HG02870 (cell line): ENCODE results near the gene AGMO.

Experiments
- ATAC-seq: cut with Tn5 transposase; IDR thresholded peaks from one replicate; pipeline ENCODE4 v1.9.1; 2021; ENCODE audit warnings: mild to moderate bottlenecking, moderate library complexity; ENCODE audit not compliant: unreplicated experiment

AGMO gene

DNA sequence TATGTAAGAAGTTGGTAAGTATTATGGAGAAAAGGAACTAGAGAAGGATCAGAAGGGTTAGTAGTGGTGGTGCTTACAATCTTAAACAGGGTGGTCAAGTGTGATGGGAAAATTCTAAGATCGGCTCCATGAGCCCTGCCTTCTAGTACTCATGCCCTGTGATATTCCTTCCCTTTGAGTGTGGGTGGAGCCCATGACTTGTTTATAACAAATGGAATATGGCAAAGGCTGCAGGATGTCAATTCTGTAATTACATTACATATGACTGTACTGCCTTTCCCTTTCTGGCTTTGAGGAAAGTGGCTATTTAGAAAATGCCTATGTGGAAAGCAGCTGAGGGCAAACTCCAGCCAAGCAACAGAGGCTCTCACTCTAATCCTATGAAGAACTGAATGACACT, 309.6 kb downstream of the AGMO start:
- ATAC-seq = no peak

DNA sequence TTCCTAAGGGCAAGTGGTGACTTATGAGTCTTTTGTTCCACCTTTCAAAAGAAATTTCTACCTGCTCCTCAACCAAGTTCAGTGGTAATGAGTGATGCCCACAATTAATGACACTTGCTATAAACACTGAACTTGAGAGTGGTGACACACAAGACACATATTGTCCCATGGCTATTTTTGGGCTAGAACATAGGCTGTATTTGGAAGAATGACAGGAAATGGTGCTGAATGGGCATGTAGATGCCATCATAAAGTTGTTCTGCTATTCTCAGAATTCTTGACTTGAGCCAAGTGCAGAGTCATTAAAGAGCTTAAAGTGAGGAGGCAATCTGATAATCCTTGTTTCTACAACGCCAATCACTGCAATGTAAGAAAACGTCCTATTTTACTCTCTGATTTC, 313.3 kb downstream of the AGMO start:
- ATAC-seq = no peak

DNA sequence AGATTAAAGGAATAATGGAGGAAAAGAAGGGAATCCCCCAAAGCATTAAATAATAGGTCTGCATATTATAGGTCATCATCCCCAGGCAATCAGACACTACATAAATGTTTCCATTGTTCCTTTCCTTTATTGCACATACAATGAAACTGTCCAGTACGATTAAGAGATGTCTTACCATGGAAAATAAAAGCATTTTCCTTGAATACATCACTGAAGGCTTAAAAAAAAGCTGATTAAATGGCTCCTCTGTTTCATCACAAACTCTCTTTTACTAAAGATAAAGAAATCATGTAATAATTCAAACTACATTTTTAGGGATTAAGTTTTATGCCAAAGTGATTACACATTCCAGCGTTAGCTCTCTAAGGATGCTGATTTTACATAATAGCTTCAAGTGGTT, 316.0 kb downstream of the AGMO start:
- no peak for ATAC-seq

DNA sequence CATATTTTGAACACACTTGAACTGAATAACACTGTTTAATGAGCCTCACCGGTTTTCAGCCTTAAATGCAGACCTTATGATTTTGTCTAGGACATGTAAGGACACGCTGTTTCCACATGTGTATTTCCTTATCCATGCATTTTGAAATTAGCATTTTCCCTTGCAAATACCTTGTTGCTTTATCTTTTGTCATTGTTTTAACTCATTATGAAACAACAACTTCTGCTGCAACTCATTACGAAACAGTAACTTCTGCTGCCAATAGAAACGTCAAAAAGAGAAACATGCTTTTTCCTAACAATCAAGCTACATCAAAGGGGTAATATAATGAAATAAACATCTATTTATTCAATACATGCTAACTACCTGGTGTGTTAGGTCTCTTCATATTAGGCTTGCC, 322.0 kb downstream of the AGMO start:
- ATAC-seq = no peak

DNA sequence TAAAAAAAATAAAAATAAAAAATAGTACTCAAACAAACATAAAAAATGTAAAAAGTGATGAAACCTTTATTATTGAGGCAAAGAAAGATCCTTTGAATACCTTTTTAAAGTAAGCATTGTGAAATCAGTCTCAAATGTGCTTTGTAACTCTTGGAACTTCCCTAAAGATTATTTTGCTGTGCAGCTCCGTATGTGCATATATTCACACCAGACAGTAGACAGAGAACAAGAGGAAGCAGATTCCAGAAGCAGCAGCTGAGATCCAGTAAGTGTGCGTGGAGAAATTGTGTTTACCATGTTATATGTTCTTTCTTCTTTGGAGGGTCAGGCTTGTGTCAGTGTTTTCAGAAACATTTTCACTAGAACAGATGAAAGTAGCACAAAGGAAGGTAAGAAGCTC, 324.9 kb downstream of the AGMO start:
- no peak for ATAC-seq

DNA sequence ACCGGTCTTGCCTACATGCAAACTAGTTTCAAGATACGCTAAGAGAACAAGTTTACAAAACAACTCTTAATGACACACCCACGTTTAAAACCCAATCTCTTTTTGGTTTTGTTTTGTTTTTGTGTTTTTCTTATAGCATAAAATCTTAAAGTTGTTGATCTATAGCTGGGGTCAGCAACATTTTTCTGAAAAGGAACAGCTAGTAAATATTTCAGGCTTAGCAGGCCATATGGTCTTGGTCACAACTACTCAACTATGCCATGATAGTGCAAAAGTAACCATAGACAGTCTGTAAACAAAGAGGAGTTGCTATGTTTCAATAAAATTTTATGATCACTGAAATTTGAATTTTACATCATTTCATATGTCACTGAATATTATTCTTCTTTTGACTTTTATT, 327.4 kb downstream of the AGMO start:
- ATAC-seq = no peak

DNA sequence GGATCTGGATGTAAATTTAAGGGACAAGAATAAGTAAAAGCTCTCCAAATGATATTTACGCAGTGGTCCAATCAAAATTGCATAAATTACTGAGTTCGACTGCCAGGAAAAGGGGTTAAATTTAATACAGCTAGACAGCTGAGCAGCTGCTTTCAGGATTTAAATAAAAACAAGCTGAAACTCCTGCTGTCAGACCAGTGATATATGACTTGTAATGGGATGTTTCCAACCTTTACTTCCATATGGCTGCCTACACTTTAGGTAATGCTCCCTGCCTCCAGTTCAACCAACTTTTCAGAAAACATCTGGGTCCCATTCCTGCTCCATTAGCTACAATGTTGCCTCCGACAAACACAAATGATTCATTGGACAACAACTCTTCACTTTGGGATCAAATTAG, 333.0 kb downstream of the AGMO start:
- ATAC-seq = no peak

DNA sequence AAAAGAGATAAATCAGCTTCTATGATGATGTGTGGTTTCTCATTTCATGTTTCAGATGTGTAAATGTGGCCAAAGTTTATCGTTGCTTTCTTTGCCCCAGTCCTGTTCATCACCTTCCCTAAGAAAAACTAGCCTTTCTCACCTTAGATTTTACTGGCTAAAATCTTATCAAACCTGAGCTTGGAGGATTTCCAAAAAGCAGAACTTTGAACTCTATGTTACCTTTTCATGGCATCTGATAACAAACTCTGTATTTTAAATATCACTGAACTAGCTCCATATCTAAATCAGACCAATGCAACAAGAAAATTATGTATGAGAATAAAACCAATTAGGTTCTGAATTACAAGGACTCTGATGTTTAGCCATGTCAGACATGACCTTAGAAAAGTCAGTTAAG, 335.8 kb downstream of the AGMO start:
- ATAC-seq = no peak

DNA sequence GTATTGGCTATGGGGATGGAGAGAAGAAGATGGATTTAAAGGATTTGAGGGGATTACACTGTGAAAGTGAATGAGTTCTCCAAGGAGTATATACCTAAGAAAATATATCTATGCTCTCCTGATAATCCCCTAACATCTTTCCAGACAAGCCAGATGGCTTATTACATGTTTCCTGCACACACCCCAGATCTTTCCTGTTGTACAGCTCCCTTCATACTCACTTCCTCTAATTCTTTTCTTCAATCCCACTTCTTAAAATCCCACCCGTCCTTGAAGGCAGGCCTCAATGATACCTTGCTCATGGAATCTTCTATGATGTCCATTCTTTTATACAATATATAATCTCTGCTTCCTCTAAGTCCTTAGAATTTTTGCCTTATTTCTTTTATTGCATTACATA, 342.1 kb downstream of the AGMO start:
- no peak for ATAC-seq

DNA sequence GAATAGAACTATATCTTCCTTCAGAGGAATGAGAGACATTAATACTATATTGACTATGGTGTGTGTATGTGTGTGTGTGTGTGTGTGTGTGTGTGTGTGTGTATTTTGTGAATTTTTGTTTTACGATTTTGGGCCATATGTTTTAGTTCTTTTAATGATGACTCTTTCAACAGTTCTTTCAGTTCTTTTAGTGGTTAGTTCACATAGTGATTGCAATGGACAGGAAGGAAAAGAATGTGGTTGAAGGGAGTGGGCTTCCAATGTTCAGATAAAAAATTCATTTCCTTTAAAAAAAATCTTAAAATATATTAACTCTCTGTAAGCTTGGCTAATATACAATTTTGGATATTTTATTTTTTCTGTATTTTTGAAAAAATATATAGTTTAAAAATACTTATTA, 343.6 kb downstream of the AGMO start:
- no peak for ATAC-seq

DNA sequence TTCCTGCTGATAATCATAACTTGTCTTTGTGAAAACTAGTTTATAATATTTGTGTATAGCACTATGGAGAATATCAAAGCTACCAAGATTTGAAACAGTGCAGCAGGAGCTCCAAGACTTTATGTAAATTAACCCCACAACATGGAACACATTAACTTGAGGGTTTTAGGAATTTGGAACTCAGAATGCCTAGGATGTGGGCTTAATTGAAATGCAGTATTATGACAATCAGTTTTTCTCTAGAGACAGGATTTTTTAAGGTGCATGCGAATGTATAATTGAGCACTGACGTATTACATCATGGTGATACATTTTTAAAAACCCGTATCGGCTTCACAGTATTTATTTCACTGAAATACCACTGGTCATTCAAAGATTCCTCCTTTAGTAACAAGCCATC, 346.2 kb downstream of the AGMO start:
- no peak for ATAC-seq

DNA sequence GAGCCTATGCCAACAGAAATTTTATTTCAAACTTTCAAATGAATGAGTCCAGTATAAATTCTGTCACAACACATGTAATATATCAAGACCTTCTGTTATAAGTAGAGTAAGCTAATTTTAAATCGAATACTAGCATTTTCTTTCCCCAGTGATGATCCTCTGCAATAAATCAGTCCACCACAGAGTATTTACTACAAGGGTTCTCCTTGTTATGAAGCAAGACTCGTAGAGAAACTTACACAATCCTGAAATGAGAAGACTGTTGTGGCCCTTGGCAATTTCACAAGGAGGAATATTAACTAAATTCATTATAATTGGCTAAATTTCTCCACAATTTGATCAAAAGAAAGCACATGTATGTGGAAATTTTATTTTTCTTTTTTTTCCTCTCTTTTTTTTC, 346.8 kb downstream of the AGMO start:
- no peak for ATAC-seq

DNA sequence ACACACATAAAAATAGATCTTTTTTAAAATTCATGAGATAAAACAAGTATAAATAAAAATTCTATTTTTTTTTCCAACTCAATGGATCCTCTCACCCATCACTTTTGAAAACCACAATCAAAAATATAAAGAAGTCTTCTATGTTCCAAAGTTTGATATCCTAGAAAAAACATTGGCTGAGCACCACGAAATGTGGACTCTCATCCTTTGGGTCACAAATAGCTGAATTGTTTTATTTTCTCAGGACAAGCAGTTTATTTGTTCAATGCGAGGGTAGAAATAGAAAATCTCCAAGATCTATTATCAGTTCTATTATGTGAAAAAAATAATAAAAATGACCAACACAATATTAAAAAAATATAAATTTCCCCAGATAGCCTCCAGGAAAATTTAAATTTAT, 348.7 kb downstream of the AGMO start:
- no peak for ATAC-seq

DNA sequence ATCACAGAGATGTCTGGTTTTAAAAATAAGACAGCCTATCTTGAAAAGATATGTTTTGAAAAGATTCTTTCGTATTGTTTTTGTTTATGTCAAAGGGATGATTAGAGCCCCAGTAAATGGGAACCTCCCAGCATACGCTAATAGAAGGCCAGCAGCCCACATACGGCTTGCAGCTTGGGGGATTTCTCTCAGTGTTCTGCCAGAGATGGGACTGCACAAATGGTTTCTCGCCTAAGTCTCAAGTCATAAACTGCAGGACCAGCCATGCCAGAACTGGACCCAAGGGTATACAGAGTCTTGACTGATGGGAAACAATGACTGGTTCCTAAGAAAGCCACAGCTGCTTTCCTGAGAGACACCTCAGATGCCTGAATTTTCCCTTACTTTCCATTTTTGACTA, 352.4 kb downstream of the AGMO start:
- no peak for ATAC-seq

DNA sequence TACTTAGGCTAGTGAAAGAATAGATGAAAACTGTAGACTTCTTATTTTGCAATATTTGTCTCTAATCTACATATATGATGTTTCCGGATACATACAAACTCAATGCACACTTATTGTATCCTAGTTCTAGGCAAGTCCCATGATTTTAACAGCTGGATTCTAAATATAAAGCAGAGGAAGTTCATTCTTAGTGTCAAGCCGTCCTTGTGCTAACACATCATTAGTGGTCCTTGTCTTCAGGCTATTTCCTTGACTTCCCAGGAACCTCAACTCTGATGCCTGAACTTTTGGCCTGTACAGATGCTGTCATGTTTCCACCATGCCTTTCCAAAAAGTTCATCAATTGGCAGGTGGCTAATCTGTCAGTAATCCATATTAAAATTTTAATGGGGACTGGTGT, 357.4 kb downstream of the AGMO start:
- no peak for ATAC-seq

DNA sequence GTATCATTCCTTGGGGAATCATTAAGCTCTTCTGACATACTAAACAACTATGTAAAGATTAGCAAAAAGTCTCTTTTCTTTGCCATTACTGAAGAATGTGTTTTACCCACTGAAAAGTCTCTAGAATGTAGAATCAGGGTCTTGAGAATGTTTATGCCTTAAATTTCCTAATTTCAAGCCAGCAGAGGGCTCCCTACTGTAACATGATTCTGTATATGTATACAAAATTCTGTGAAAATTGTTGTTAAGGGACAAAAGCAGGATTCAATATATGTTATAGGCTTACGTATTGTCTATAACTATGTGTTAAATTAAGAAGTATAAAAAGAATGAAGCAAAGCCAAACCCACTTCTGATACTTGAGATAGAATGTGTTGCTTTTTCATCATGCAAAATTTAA, 362.3 kb downstream of the AGMO start:
- ATAC-seq = no peak

DNA sequence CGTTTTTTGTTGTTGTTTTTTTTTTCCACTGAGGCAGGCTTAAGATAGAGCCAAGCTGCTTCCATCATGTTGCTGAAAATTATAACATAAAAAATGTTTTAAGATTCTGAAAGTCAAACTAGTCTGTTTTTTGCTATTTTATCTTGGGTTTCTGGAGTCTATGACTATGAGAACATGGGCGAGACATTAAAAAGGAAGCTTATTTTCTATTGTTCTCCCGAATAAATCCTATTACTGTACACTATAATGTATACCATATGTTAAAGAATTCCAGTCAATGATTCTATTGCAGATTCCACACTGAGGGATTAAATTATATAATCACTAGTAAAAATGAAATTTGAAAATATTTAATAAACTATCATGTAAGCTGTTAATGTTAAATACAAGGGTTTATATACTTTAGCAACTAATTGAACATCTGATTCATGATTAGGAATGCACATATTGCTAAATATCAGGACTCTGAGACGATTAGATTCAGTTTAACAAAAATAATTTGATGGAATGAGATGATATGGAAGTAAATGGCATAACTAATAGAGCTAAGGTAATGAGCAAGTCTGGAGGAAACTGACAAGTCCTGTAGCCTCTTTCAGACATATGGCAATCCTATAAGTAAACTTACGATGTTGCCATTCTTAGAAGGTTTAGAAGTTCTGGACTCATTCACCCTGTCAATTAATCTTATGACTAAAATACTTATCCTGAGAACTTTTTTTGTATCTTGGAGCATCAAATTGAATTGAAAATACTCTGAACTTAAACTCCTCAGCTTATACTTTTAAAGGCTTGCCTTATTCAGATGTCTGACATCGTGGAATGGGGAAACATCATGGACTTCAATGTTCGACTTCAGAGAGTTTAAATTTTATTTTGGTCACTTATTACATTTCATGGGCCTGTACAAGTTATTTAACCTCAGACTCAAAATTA, 364.5 kb downstream of the AGMO start:
- ATAC-seq = no peak

DNA sequence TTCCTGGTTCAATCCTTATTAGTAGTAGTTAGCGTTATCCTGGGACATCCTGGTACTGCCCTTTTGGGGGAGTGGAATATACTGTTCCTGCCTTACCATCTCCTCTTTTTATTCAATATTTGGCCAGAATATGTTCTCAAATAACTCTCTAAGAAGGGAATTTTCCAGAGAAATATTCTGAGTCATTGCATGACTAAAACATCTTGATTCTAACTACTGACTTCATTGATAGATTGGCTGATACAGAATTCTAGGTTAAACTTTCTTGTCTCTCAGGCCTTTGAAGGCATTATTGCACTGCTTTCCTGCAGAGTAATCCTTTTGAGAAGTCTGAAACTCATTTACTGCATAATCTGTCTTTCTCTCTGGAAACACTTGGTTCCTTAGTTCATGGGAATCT, 383.8 kb downstream of the AGMO start:
- ATAC-seq = no peak

DNA sequence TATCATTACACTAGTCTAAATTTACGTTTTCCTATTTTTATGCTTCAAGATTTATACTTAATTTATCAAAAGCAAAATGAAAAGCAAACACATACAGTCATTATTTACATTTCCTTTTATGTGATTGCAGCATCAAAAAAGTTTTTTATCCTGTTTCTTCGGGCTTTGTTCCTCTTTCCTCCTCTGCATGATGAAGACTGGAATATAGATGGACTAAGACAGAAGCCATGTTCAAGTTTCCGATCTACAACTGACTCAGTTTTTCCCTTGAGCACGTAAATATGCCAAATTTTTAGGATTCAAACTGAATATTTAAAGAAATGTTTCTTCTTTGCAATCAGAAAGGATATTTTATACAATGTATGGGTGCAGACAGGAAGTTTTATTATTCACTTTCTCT, 385.7 kb downstream of the AGMO start:
- no peak for ATAC-seq

DNA sequence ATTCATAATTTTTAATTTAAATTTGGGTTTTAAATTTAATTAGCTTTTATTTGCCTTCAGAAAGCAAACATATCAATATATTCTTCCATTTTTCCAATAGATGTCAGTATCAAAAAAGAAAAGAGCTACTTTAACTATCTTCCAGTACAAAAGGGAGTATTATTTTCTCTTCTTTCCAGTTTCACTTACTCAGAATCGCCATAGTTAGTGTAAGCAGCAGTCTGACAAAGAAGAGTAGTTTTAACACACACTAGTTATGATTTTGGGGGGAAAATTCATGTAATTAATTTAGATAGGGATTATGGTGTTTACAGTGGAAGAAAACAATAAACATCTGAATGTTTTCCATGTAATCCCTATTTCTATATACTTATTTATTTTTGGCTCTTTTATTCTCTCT, 386.7 kb downstream of the AGMO start:
- no peak for ATAC-seq

DNA sequence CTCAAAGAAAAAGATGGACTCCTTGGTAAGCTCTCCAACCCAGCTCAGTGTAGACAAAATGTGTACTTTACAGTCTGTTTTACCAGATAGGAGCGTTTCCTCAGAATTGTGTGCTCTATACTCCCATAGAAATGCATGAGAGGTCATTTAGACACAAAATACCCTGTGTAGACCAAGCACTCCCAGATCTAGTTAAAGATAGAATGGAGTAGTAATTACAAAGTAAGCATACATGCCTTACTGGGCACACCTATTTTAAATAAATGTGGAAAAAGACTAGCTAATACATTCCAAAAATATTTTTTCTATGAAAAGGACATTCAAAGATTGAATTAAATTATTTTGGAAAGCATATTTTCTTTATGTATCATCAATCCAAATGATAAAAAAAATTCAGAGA, 387.3 kb downstream of the AGMO start:
- ATAC-seq = no peak

DNA sequence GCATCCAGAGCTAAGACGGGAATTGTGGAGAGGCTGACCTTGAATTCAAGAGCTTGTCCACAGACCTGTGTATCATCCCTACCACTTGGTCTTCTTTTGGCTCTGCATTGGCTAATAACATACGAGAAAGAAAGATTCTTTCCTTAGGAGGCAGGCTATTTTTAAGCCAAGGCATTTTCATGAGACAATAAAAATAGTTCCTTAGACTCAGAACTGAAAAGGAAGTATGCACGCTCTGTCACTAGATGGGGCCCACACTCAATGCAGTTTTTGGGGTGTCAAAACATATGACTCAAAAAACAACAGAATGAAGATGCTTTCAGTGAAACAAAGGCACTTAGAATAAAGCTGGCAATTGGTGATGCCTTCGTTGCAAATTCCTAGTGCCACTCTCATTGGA, 393.3 kb downstream of the AGMO start:
- no peak for ATAC-seq

DNA sequence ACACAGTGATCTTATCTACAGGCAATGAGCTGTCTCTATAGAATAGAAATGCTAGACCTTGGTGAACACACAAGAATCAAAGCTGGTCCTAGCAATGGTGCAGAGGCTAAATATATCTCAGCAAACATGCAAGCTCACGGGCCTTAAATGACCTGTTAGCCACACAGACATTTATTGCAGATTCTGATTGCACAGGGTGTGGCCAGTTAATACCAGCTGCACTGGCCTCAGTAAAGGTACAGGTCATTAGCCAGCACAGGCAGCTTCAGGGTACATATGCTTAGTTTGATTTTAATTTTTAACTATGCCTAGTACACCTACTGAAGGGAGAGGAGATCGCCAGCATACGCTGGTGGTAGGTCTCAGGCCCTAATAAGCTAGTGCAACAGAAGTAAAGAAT, 393.9 kb downstream of the AGMO start:
- ATAC-seq = no peak
